IMR-90 (cell line): ENCODE measurements around the gene PMCH. TPM values are rescaled to one million over a fixed set of nuclear protein-coding genes. Genes with fewer than 3 reads are reported as not detected.

Experiments used
- ATAC-seq: fragments of 200-7000 bp; cut with Tn5 transposase; 2 replicates; pipeline ENCODE4 v1.9.1; 2020; ENCODE audit warnings: low read depth, mild to moderate bottlenecking, moderate library complexity
- BruUV-seq: library from RNA; stranded (reverse); fragments of 400-500 nt; replicated peaks from 2 replicates; lab custom pipeline; 2021; lab: Mats Ljungman, UMichigan
- CTCF ChIA-PET: fragments of 300-600 bp; formaldehyde crosslinking; extraction: SDS; loops from one replicate; lab custom pipeline; 2021; ENCODE audit warnings: antibody characterized with exemption; lab: Yijun Ruan, JAX
- POLR2A ChIA-PET: fragments of 300-600 bp; sonication (Branson Sonifier 250); formaldehyde crosslinking; loops from one replicate; lab custom pipeline; 2022; ENCODE audit warnings: antibody characterized with exemption; ENCODE audit not compliant: unreplicated experiment; lab: Charles Lee
- DNase-seq: peaks from one replicate; pipeline ENCODE4 v3.0.0; 2013
- H2AFZ ChIP-seq: replicated peaks from 2 replicates; pipeline ENCODE3; 2013; ENCODE audit warnings: low read length, mild to moderate bottlenecking; ENCODE audit not compliant: poor library complexity
- H2AK5ac ChIP-seq: 2 replicates; pipeline ENCODE4 v1.6.1; 2013; ENCODE audit warnings: low read depth, low read length, inconsistent platforms
- H2AK9ac ChIP-seq: replicated peaks from 2 replicates; pipeline ENCODE3; 2013; ENCODE audit warnings: mild to moderate bottlenecking, low read depth, low read length, moderate library complexity; ENCODE audit not compliant: poor library complexity
- H2BK120ac ChIP-seq: 2 replicates; pipeline ENCODE4 v1.6.1; 2013; ENCODE audit warnings: low read depth, low read length, inconsistent platforms
- H2BK15ac ChIP-seq: 3 replicates; pipeline ENCODE4 v1.6.1; 2013; ENCODE audit warnings: low read depth, low read length, inconsistent platforms
- H2BK20ac ChIP-seq: 2 replicates; pipeline ENCODE4 v1.6.1; 2013; ENCODE audit warnings: low read depth, mild to moderate bottlenecking, inconsistent platforms, low read length, moderate library complexity
- H2BK5ac ChIP-seq: 2 replicates; pipeline ENCODE4 v1.6.1; 2013; ENCODE audit warnings: mild to moderate bottlenecking, low read depth, low read length, inconsistent platforms; ENCODE audit not compliant: poor library complexity, severe bottlenecking
- H3K14ac ChIP-seq: replicated peaks from 2 replicates; pipeline ENCODE4 v1.6.1; 2013; ENCODE audit warnings: low read depth, low read length, inconsistent platforms
- H3K18ac ChIP-seq: 2 replicates; pipeline ENCODE4 v1.6.1; 2013; ENCODE audit warnings: low read depth, low read length, control low read depth
- H3K23ac ChIP-seq: 2 replicates; pipeline ENCODE4 v1.6.1; 2013; ENCODE audit warnings: low read depth, low read length, inconsistent platforms
- H3K27ac ChIP-seq: 2 replicates; pipeline ENCODE4 v1.5.1; 2013; ENCODE audit warnings: mild to moderate bottlenecking, control low read depth, low read length; ENCODE audit not compliant: insufficient read depth
- H3K27me3 ChIP-seq: 2 replicates; pipeline ENCODE4 v1.6.1; 2013; ENCODE audit warnings: low read length; ENCODE audit not compliant: control insufficient read depth, insufficient read depth
- H3K36me3 ChIP-seq: 2 replicates; pipeline ENCODE4 v1.6.1; 2013; ENCODE audit warnings: low read length, mixed read lengths; ENCODE audit not compliant: control insufficient read depth, insufficient read depth
- H3K4ac ChIP-seq: 2 replicates; pipeline ENCODE4 v1.6.1; 2013; ENCODE audit warnings: low read depth, low read length, inconsistent platforms
- H3K4me1 ChIP-seq: 2 replicates; pipeline ENCODE4 v1.6.1; 2013; ENCODE audit warnings: low read length, mixed read lengths; ENCODE audit not compliant: control insufficient read depth, insufficient read depth
- H3K4me2 ChIP-seq: 2 replicates; pipeline ENCODE4 v1.6.1; 2013; ENCODE audit warnings: low read depth, mild to moderate bottlenecking, control low read depth, low read length, moderate library complexity
- H3K4me3 ChIP-seq: 2 replicates; pipeline ENCODE4 v1.5.1; 2013; ENCODE audit warnings: low read depth, mild to moderate bottlenecking, control low read depth, low read length, moderate library complexity; ENCODE audit not compliant: insufficient read depth
- H3K56ac ChIP-seq: 2 replicates; pipeline ENCODE4 v1.6.1; 2013; ENCODE audit warnings: low read length, inconsistent platforms; ENCODE audit not compliant: insufficient read depth; ENCODE audit errors: extremely low read depth
- H3K79me1 ChIP-seq, 2 experiments: 2 replicates each; pipeline ENCODE4 v1.6.1; 2013; ENCODE audit warnings: low read length in 2 of 2, inconsistent platforms in 1 of 2, low read depth in 1 of 2
- H3K9ac ChIP-seq: 2 replicates; pipeline ENCODE4 v1.6.1; 2013; ENCODE audit warnings: low read depth, low read length, control low read depth
- H3K9me1 ChIP-seq: 2 replicates; pipeline ENCODE4 v1.6.1; 2013; ENCODE audit warnings: low read length, inconsistent platforms; ENCODE audit not compliant: insufficient read depth
- H3K9me3 ChIP-seq: 2 replicates; pipeline ENCODE4 v1.6.1; 2013; ENCODE audit warnings: low read length; ENCODE audit not compliant: control insufficient read depth, insufficient read depth
- H4K20me1 ChIP-seq: 2 replicates; pipeline ENCODE4 v1.6.1; 2013; ENCODE audit warnings: low read length, inconsistent platforms; ENCODE audit not compliant: insufficient read depth
- H4K5ac ChIP-seq: 2 replicates; pipeline ENCODE4 v1.6.1; 2013; ENCODE audit warnings: mild to moderate bottlenecking, low read depth, low read length, control low read depth
- H4K8ac ChIP-seq, 2 experiments: 2 replicates each; pipeline ENCODE4 v1.6.1; 2013; ENCODE audit warnings: low read depth in 2 of 2, low read length in 2 of 2, control low read depth in 1 of 2, inconsistent platforms in 1 of 2
- H4K91ac ChIP-seq: 2 replicates; pipeline ENCODE4 v1.6.1; 2013; ENCODE audit warnings: low read depth, low read length, inconsistent platforms; ENCODE audit not compliant: insufficient read depth
- BHLHE40 ChIP-seq: fragments of 150-350 bp; IDR thresholded peaks from 2 replicates; pipeline ENCODE4 v1.6.1; 2016; ENCODE audit warnings: mild to moderate bottlenecking, low read depth, low read length
- CEBPB ChIP-seq: IDR thresholded peaks from 2 replicates; pipeline ENCODE4 v1.6.1; 2012; ENCODE audit warnings: low read depth, low read length, improper control_type of control experiment
- CHD1 ChIP-seq: IDR thresholded peaks from 2 replicates; pipeline ENCODE4 v1.6.1; 2012; ENCODE audit warnings: low read depth, low read length, improper control_type of control experiment
- CTCF ChIP-seq: conservative IDR thresholded peaks from 2 replicates; pipeline ENCODE4 v1.5.1; 2012; ENCODE audit warnings: mild to moderate bottlenecking, low read depth, low read length, improper control_type of control experiment
- ELK1 ChIP-seq: fragments of 150-350 bp; IDR thresholded peaks from 2 replicates; pipeline ENCODE4 v1.6.1; 2016; ENCODE audit warnings: low read depth, mild to moderate bottlenecking, low read length, moderate library complexity, borderline replicate concordance
- FOS ChIP-seq: fragments of 150-350 bp; IDR thresholded peaks from 2 replicates; pipeline ENCODE4 v1.6.1; 2016; ENCODE audit warnings: low read depth, low read length
- MAFK ChIP-seq: IDR thresholded peaks from 2 replicates; pipeline ENCODE4 v1.6.1; 2012; ENCODE audit warnings: low read depth, low read length, improper control_type of control experiment
- MAZ ChIP-seq: IDR thresholded peaks from 2 replicates; pipeline ENCODE4 v1.6.1; 2012; ENCODE audit warnings: low read depth, mild to moderate bottlenecking, low read length, improper control_type of control experiment, moderate library complexity, borderline replicate concordance
- MXI1 ChIP-seq: IDR thresholded peaks from 2 replicates; pipeline ENCODE4 v1.6.1; 2012; ENCODE audit warnings: low read depth, mild to moderate bottlenecking, low read length, moderate library complexity, borderline replicate concordance
- NFE2L2 ChIP-seq: fragments of 150-350 bp; IDR thresholded peaks from 2 replicates; pipeline ENCODE4 v1.6.1; 2016; ENCODE audit warnings: low read depth, mild to moderate bottlenecking, low read length
- POLR2A ChIP-seq: IDR thresholded peaks from 2 replicates; pipeline ENCODE4 v1.6.1; 2012; ENCODE audit warnings: mild to moderate bottlenecking, low read depth, low read length
- RAD21 ChIP-seq: IDR thresholded peaks from 2 replicates; pipeline ENCODE4 v1.6.1; 2012; ENCODE audit warnings: low read length, improper control_type of control experiment
- RCOR1 ChIP-seq: IDR thresholded peaks from 2 replicates; pipeline ENCODE4 v1.6.1; 2012; ENCODE audit warnings: mild to moderate bottlenecking, low read length, improper control_type of control experiment; ENCODE audit not compliant: insufficient replicate concordance
- RFX5 ChIP-seq: IDR thresholded peaks from 2 replicates; pipeline ENCODE4 v1.8.0; 2012; ENCODE audit warnings: low read depth, mild to moderate bottlenecking, low read length, moderate library complexity
- SMC3 ChIP-seq: fragments of 150-350 bp; IDR thresholded peaks from 2 replicates; pipeline ENCODE4 v1.6.1; 2016; ENCODE audit warnings: low read depth, mild to moderate bottlenecking, antibody characterized with exemption, low read length, moderate library complexity
- USF2 ChIP-seq: fragments of 150-350 bp; IDR thresholded peaks from 2 replicates; pipeline ENCODE4 v1.6.1; 2017; ENCODE audit warnings: mild to moderate bottlenecking, antibody characterized with exemption, low read length, low read depth
- WGBS, 2 experiments: methylation state at CpG; one replicate each; pipeline versions ENCODE4 v1.1.5 to v1.1.7; 2013; ENCODE audit warnings: missing lambda C conversion rate in 2 of 2; ENCODE audit not compliant: insufficient read length in 1 of 2; ENCODE audit errors: extremely low coverage in 2 of 2; 5-methylcytosine and 5-hydroxymethylcytosine counted together
- dilution Hi-C: fragments of 300-500 bp; cut with HindIII; formaldehyde crosslinking; loops from one replicate; pipeline ENCODE4 v1.14.3; 2018; ENCODE audit warnings: low sequenced_read_pairs; ENCODE audit not compliant: unreplicated experiment
- in situ Hi-C: fragments of 300-500 bp; cut with MboI; formaldehyde crosslinking; loops from 3 replicates; pipeline ENCODE4 v1.14.3; 2019; ENCODE audit warnings: low sequenced_read_pairs, inconsistent platforms, mixed read lengths
- intact Hi-C: fragments of 100-400 bp; cut with micrococcal nuclease; formaldehyde crosslinking; loops from 2 replicates; pipeline ENCODE4 v1.10.0; 2022
- polyA plus RNA-seq, 3 experiments: library from polyadenylated mRNA; depleted of rRNA; stranded (reverse); fragments of >200 nt; gene quantifications; 2 replicates each; pipeline ENCODE4 v1.2.3, GENCODE V29; 2012; ENCODE audit warnings: low replicate concordance in 1 of 3
- total RNA-seq: library from RNA; depleted of rRNA; stranded (reverse); fragments of >200 nt; gene quantifications from 2 replicates; pipeline ENCODE4 v1.2.3, GENCODE V29; 2012

The PMCH gene
- total and polyA plus RNA-seq, 2 of the 4 experiments (the other 2 are of a cell fraction): not detected

GRCh38 chr12:102174117-102174516, 23.5 kb downstream of the PMCH start:
- H3K79me1 ChIP-seq: no peaks in the 10 kb centered on the region
- no peaks in the 10 kb centered on the region for H3K9me3 ChIP-seq
- TF ChIP-seq CHD1: no peak
- TF ChIP-seq RFX5: no peak
- no peak for TF ChIP-seq FOS
- no peak for TF ChIP-seq RAD21
- no peak for TF ChIP-seq CTCF
- TF ChIP-seq NFE2L2: no peak
- TF ChIP-seq BHLHE40: no peak
- no peak for TF ChIP-seq MAFK
- TF ChIP-seq MAZ: no peak
- no peak for TF ChIP-seq USF2
- no peak for TF ChIP-seq ELK1
- TF ChIP-seq CEBPB: no peak
- no peak for TF ChIP-seq RCOR1
- TF ChIP-seq MXI1: no peak
- no peak for TF ChIP-seq SMC3
- no peak for TF ChIP-seq POLR2A
- H2BK120ac ChIP-seq: no peak overlapping the region
- H3K14ac ChIP-seq: no peak overlapping the region
- CTCF ChIA-PET: no interaction called here
- H2BK5ac ChIP-seq: no peak overlapping the region
- no peak overlapping the region for H3K18ac ChIP-seq
- H2AK9ac ChIP-seq: no peak overlapping the region
- H4K20me1 ChIP-seq: no peaks in the 10 kb centered on the region
- H4K91ac ChIP-seq: no peak overlapping the region
- no peak overlapping the region for H3K4me2 ChIP-seq
- no peak overlapping the region for H2AK5ac ChIP-seq
- no peak overlapping the region for H3K23ac ChIP-seq
- no peak overlapping the region for H3K56ac ChIP-seq
- H2BK15ac ChIP-seq: no peak overlapping the region
- no peak for ATAC-seq
- H3K27me3 ChIP-seq: no peaks in the 10 kb centered on the region
- H2BK20ac ChIP-seq: no peak overlapping the region
- peaks cover 2% of the 10 kb centered on the region for H3K4me1 ChIP-seq
- no peak overlapping the region for H2AFZ ChIP-seq
- POLR2A ChIA-PET: no interaction called here
- no peak overlapping the region for H4K8ac ChIP-seq
- dilution Hi-C loops: no loop called here
- no CpG with 5 or more reads among the region's 2 CpGs for WGBS, 2 experiments
- H3K36me3 ChIP-seq: no peaks in the 10 kb centered on the region
- no TSS peak for BruUV-seq
- no peak overlapping the region for H3K9ac ChIP-seq
- no peak overlapping the region for H3K4me3 ChIP-seq
- intact Hi-C loops: loop anchor here (5.0 kb wide), 3 partner anchors 213 to 528 kb away; no protein-coding TSS in a partner anchor
- no peak overlapping the region for H4K5ac ChIP-seq
- in situ Hi-C loops: no loop called here
- no peak overlapping the region for H3K4ac ChIP-seq
- peaks cover 2% of the 10 kb centered on the region; the same call in 1 of the 2 replicates for H3K9me1 ChIP-seq
- DNase-seq: no peak
- no peak overlapping the region for H3K27ac ChIP-seq
